Left hindlimb (tissue), 1 donor: ENCODE measurements around the gene POTED.
"Not testable (repeated sequence)": the region's sequence is repeated elsewhere in the genome, so short reads cannot be mapped to it uniquely, and the experiment has no call there.

Experiments used
- DNase-seq: peaks from one replicate; pipeline ENCODE4 v3.0.0-alpha.2; 2018

Gene POTED

GRCh38 chr21:13609477-13609876 lies at the start of gene POTED:
POTED (plus strand) TSS chr21:13609777; CDS start chr21:13610229, 452 bp downstream.
- not testable (repeated sequence) for DNase-seq

- DNase-seq = not testable (repeated sequence)
Measured at GRCh38 chr21:13650101-13650500, 40.5 kb downstream of the POTED start.

- DNase-seq = not testable (repeated sequence)
Measured at GRCh38 chr21:13651746-13652145, 42.2 kb downstream of the POTED start.
